Esophagus muscularis mucosa (tissue), 4 donors: ENCODE results near the gene TTLL12. TPM values are rescaled to one million over a fixed set of nuclear protein-coding genes. Genes with fewer than 3 reads are reported as not detected.

Experiments
- DNase-seq: peaks from one replicate; pipeline ENCODE4 v3.0.0-alpha.2; 2017; ENCODE audit errors: extremely low spot score
- H3K27ac ChIP-seq, 4 donors: fragments of 200-600 bp; sonication (generic); replicated peaks in 1 of 4; 1 replicate in 3 of 4; 2 replicates in 1 of 4; pipeline ENCODE4 v1.5.1; 2016 to 2019; ENCODE audit warnings: mild to moderate bottlenecking in 1 of 4
- H3K27me3 ChIP-seq, 4 donors: fragments of 200-600 bp; sonication (generic); one replicate each; pipeline versions ENCODE4 v1.5.1 to v1.6.0; 2016 to 2019
- H3K36me3 ChIP-seq, 4 donors: fragments of 200-600 bp; sonication (generic); one replicate each; pipeline ENCODE4 v1.5.1; 2016 to 2019
- H3K4me1 ChIP-seq, 4 donors: fragments of 200-600 bp; sonication (generic); one replicate each; pipeline ENCODE4 v1.5.1; 2016 to 2019
- H3K4me3 ChIP-seq, 4 donors: fragments of 200-600 bp; sonication (generic); 1 replicate in 2 of 4; 2 replicates in 2 of 4; pipeline ENCODE4 v1.5.1; 2016 to 2019; ENCODE audit warnings: mild to moderate bottlenecking in 4 of 4, moderate library complexity in 1 of 4
- H3K9me3 ChIP-seq, 4 donors: fragments of 200-600 bp; sonication (generic); 1 replicate in 3 of 4; 2 replicates in 1 of 4; pipeline ENCODE4 v1.5.1; 2016 to 2019
- CTCF ChIP-seq, 3 experiments: fragments of 200-600 bp in 2 of 3; fragments of 450-650 bp in 1 of 3; sonication (generic) in 2 of 3; IDR thresholded peaks; one replicate each; pipeline ENCODE4 v1.5.1; 2017 to 2019; ENCODE audit warnings: antibody characterized with exemption in 3 of 3, mild to moderate bottlenecking in 2 of 3, moderate library complexity in 1 of 3
- EP300 ChIP-seq: sonication (generic); formaldehyde crosslinking; IDR thresholded peaks from one replicate; pipeline ENCODE4 v1.6.1; 2017; ENCODE audit warnings: antibody characterized with exemption
- POLR2A ChIP-seq: fragments of 450-650 bp; IDR thresholded peaks from one replicate; pipeline ENCODE4 v1.6.1; 2017; ENCODE audit warnings: antibody characterized with exemption, moderate library complexity, mild to moderate bottlenecking, low read depth
- POLR2AphosphoS5 ChIP-seq, 2 donors: sonication (generic); formaldehyde crosslinking; IDR thresholded peaks; one replicate each; pipeline ENCODE4 v1.6.1; 2017; ENCODE audit warnings: antibody characterized with exemption in 2 of 2
- WGBS: methylation state at CpG from one replicate; pipeline ENCODE4 v1.1.5; 2018; 5-methylcytosine and 5-hydroxymethylcytosine counted together
- intact Hi-C: fragments of 100-400 bp; cut with DNase I; formaldehyde crosslinking; loops from one replicate; pipeline ENCODE4 v1.15.1; 2023
- total RNA-seq, 4 donors: library from RNA; depleted of rRNA; stranded (reverse); fragments of >200 nt; gene quantifications; one replicate each; pipeline versions ENCODE4 v1.1.0 to v1.2.1, GENCODE V29; 2016

The TTLL12 gene
- total RNA-seq, 4 donors from 2014 or later: 19.9 to 32.8 (median 28.0) TPM

GRCh38 chr22:43179146-43179910 is 7.6 kb downstream of the TTLL12 start:
- no peak for DNase-seq
- TF ChIP-seq CTCF (IDR thresholded peaks at IDR 0.05) (no peak), EP300 (no peak), POLR2A (no peak), POLR2AphosphoS5 (IDR thresholded peaks at IDR 0.05) (no peak)
- no peak overlapping the region for H3K27ac ChIP-seq
- no peak overlapping the region for H3K4me3 ChIP-seq
- peaks cover 26 to 83% (median 60%) of the 10 kb centered on the region in 4 donors for H3K36me3 ChIP-seq
- WGBS: 97% methylated on average over 12 of the region's 25 CpGs
- no peaks in the 10 kb centered on the region for H3K27me3 ChIP-seq
- intact Hi-C loops: no loop called here
- peaks cover 0 to 6% (median 0%) of the 10 kb centered on the region in 4 donors for H3K4me1 ChIP-seq
- H3K9me3 ChIP-seq: no peaks in the 10 kb centered on the region

GRCh38 chr22:43177479-43177878 is 9.5 kb downstream of the TTLL12 start:
- Histone ChIP-seq H3K36me3 (peaks cover 39 to 98% (median 75%) of the 10 kb centered on the region in 4 donors), H3K4me1 (no peaks in the 10 kb centered on the region), H3K9me3 (no peaks in the 10 kb centered on the region), H3K27ac (no peak overlapping the region), H3K27me3 (no peaks in the 10 kb centered on the region), H3K4me3 (no peak overlapping the region)
- intact Hi-C loops: no loop called here
- 95% methylated on average over 7 of the region's 7 CpGs for WGBS
- TF ChIP-seq POLR2AphosphoS5 (IDR thresholded peaks at IDR 0.05) (no peak), POLR2A (no peak), CTCF (IDR thresholded peaks at IDR 0.05) (no peak), EP300 (no peak)
- DNase-seq: no peak

- Histone ChIP-seq H3K4me3 (no peak overlapping the region), H3K36me3 (peaks cover 46 to 98% (median 82%) of the 10 kb centered on the region in 4 donors), H3K27me3 (no peaks in the 10 kb centered on the region), H3K27ac (no peak overlapping the region), H3K9me3 (no peaks in the 10 kb centered on the region), H3K4me1 (no peaks in the 10 kb centered on the region)
- WGBS: 94% methylated on average over 14 of the region's 15 CpGs
- intact Hi-C loops: no loop called here
- DNase-seq: no peak
- TF ChIP-seq EP300 (no peak), POLR2A (no peak)
Measured at GRCh38 chr22:43176090-43176489, 10.8 kb downstream of the TTLL12 start.

GRCh38 chr22:43174941-43175531 is 11.9 kb downstream of the TTLL12 start:
- no peaks in the 10 kb centered on the region for H3K9me3 ChIP-seq
- TF ChIP-seq POLR2A (no peak), EP300 (no peak), CTCF (IDR thresholded peaks at IDR 0.05) (no peak), POLR2AphosphoS5 (IDR thresholded peaks at IDR 0.05) (no peak)
- H3K4me3 ChIP-seq: no peak overlapping the region
- 100% methylated on average over 4 of the region's 9 CpGs for WGBS
- no peaks in the 10 kb centered on the region for H3K27me3 ChIP-seq
- H3K36me3 ChIP-seq: peaks cover 47 to 98% (median 83%) of the 10 kb centered on the region in 4 donors
- intact Hi-C loops: no loop called here
- no peak overlapping the region for H3K27ac ChIP-seq
- DNase-seq: no peak
- no peaks in the 10 kb centered on the region for H3K4me1 ChIP-seq

DNA sequence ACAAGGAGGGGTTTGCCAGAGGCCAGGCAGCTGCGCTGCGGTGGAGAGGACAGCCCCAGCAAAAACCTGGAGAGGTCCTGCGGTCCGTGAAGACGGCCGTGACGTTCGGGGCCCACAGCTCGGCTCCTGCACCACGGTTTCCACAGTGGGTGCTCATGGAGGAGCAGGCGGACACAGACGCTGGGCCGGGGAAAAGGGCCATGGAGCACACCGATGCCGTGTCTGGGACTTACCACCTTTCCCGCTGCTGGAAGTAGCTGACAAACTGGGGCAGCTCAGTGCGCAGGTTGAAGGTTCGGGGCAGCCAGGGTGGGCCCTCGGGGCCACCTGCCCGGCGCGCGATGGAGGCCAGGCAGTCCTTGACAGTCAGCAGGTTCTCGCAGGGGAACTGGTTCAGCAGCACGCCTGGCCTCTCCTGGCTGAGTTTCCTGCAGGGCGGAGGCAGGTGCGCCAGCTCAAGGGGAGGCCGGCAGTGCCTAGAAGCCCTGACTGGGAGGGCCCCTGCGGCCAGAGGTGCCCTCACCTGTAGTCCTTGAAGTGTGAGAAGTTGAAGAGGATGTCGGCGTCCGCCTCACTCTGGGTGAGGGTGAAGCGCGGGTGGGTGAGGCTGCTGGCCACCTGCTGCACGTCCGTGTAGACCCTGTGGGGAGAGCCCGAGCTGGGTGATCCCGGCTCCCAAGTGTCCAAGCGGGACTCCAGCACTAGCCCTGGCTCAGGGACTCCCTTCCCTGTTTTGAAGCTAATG is 12.8 kb downstream of the TTLL12 start:
- TF ChIP-seq EP300 (no peak), POLR2A (no peak), CTCF (IDR thresholded peaks at IDR 0.05) (no peak)
- intact Hi-C loops: no loop called here
- no peaks in the 10 kb centered on the region for H3K9me3 ChIP-seq
- no peak overlapping the region for H3K4me3 ChIP-seq
- no peak for DNase-seq
- H3K27me3 ChIP-seq: no peaks in the 10 kb centered on the region
- H3K4me1 ChIP-seq: no peaks in the 10 kb centered on the region
- peaks cover 41 to 98% (median 83%) of the 10 kb centered on the region in 4 donors for H3K36me3 ChIP-seq
- no peak overlapping the region for H3K27ac ChIP-seq
- 96% methylated on average over 23 of the region's 39 CpGs for WGBS
